ENCODE measurements around the gene BRD1.
"Not testable (repeated sequence)": the region's sequence is repeated elsewhere in the genome, so short reads cannot be mapped to it uniquely, and the experiment has no call there.

Gene BRD1

DNA sequence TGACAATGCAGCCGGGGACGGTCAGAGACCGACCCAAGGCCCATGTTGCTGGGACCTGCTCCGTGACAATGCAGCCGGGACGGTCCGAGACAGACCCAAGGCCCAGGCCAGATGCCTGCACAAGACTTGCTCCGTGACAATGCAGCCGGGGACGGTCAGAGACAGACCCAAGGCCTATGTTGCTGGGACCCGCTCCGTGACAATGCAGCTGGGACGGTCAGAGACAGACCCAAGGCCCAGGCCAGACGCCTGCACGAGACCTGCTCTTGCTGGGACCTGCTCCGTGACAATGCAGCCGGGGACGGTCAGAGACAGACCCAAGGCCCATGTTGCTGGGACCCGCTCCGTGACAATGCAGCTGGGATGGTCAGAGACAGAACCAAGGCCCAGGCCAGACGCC is 45.8 kb downstream of the BRD1 start:
- not testable (repeated sequence) for DNase-seq

DNA sequence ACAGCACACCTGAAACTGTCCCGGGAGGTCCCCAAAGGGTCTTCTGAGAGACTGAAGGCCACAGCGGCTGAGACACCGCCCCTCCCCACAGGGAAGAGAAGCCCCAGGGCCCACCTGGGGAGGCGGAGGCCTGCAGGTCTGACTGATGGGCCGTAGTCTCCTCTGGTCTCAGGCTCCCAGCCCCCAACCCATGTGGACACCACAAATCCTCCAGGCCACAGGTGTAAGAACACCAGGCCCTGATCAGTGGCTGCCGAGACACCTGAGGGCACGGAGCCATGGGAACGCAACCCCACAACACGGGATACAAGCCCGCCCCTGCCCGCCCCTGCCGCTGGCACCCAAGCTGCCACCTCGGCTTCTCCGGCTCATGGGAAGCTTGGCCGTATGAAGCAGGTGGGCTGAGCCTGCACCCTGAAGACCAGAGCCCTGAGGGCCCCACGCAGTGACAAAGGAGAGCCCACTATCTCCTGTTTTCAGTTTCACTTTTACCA is 46.3 kb downstream of the BRD1 start:
- no peak for DNase-seq

DNA sequence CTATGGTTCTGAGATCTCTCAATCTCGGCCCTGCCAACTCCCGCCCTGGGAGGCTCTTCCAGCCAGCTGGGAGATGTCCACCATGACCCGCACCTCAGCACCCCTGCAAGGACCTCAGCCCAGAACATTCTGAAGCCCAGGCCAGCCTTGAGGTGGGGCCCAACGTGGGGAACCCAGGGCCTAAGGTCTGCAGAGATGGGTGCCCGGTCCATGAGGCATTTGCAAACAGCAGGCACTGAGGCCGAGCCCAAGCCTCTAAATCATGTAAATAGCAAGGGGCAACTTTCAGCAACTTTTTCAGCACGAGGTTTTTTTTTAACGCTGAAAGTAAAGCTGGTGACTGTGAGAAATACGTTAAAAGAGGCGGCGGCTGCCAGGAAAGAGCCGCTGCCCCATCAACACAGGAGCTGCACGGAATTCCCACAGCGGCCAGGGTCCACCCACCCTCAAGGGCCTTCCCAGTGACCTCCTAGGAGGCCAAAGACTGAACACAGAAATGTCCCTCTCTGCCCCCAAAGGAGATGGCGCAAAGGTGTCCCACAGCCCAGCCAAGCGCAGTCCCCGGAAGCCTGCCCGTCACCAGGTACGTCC is 46.9 kb downstream of the BRD1 start:
- DNase-seq, result no peak

GRCh38 chr22:49779853-49780697 is 47.6 kb downstream of the BRD1 start:
- no peak for DNase-seq

GRCh38 chr22:49779211-49779610 is 48.5 kb downstream of the BRD1 start:
- DNase-seq, result no peak

DNA sequence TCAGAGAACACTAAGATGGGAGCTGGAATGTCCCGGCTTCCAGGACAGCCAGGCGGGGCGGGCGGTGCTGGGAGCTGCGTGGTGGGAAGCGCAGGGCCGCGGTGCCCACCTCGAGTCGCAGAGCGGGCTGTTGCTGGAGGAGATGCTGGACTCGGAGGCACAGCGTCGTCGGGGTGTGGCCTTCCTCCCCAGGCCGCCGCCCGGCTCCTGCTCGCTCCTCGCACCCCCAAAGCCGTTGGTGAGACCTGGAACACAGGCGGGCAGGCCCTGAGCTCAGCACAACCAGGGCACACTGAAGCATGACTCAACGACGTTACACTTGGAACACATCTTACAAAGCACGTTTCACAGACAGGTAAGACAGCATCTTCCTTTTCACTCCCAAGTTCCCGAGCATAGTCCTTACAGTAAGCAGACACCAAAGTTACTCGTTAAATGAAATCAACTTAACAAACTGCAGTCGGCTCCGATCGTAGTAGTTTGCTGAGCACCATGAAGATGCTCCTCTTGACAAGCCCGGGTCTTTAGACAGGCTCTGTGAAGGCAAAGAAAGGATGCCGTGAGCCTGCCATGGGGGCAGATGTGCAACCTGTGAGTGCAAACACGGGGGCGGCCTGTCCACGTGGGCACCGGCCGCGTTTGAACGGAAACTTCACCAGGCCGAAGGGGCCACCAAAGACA is 50.0 kb downstream of the BRD1 start:
- DNase-seq, result no peak

- no peak for DNase-seq
Observed at GRCh38 chr22:49776891-49777290, 50.8 kb downstream of the BRD1 start.

GRCh38 chr22:49775867-49776511 is 51.7 kb downstream of the BRD1 start:
- DNase-seq, result no peak

DNA sequence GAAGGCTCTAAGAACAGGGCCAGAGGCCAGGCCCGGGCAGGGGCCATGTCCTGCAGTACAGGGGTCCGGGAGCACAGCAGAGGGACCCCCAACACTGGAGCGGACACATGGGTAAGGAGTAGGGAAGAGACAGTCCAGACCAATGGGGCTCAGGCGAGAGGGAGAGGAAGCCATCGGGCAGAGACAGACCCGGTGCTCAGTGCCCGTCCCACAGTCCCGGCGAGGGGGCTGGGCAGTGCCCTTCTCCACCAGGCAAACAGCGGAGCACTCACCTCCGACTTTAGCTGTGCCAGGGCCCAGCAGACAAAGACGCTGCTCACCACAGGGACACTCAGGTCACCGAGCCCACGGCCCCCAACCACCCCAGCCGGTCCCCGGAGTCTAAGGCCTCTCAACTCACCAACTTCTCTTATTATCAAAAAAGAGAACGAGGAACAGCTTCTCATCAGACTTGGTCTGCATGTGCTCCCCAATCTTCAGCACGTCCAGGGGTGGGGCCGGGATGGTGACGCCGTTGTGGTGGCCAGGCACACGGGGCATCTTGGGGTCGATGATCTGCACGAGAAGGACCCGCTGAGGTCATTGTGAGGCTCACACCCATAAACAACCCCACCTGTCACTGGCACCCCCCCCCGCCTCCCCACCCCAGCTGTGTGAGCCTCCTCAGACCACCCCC is 52.3 kb downstream of the BRD1 start:
- no peak for DNase-seq

- no peak for DNase-seq
Observed at GRCh38 chr22:49774499-49775151, 53.0 kb downstream of the BRD1 start.

GRCh38 chr22:49774046-49774445 is 53.6 kb downstream of the BRD1 start:
- no peak for DNase-seq

- no peak for DNase-seq
Observed at GRCh38 chr22:49773531-49773930, 54.1 kb downstream of the BRD1 start.

- no peak for DNase-seq
Observed at GRCh38 chr22:49772692-49773091, 55.0 kb downstream of the BRD1 start.

- DNase-seq, result no peak
Observed at GRCh38 chr22:49771266-49772065, 56.2 kb downstream of the BRD1 start.

DNA sequence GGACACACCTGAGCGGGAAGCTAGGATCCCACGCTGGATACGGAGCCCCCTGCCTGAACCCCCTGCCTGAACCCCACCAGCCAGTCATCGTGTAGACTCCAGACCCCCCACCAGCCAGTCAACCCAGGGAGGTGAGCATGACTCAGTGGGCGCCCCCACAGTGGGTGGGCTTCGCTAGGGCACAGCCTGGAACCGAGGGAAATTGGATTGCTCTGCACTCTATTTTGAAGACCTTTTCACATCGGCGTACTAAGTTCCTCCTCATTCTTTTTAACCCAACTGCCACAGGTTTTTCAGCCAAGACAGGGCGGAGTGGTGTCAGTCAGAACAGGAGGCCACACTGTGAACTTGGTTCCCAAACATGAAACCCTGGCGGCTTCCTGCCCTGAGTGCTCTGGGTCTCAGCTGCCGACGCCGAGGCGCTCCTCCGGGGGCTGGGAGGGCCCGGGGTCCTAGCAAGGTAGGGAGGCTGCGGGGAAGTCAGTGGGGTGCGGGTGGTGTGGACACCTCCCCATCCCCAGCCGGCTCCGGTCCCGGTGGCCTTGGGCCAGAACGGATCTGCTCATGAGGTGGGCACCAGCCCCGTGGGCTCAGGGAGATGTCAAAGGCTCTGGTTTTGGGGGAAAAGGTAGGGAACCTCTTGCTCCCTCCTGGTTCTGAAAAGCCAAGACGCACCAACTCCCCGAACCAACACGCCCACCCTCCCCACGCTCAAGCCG is 57.0 kb downstream of the BRD1 start:
- no peak for DNase-seq

DNA sequence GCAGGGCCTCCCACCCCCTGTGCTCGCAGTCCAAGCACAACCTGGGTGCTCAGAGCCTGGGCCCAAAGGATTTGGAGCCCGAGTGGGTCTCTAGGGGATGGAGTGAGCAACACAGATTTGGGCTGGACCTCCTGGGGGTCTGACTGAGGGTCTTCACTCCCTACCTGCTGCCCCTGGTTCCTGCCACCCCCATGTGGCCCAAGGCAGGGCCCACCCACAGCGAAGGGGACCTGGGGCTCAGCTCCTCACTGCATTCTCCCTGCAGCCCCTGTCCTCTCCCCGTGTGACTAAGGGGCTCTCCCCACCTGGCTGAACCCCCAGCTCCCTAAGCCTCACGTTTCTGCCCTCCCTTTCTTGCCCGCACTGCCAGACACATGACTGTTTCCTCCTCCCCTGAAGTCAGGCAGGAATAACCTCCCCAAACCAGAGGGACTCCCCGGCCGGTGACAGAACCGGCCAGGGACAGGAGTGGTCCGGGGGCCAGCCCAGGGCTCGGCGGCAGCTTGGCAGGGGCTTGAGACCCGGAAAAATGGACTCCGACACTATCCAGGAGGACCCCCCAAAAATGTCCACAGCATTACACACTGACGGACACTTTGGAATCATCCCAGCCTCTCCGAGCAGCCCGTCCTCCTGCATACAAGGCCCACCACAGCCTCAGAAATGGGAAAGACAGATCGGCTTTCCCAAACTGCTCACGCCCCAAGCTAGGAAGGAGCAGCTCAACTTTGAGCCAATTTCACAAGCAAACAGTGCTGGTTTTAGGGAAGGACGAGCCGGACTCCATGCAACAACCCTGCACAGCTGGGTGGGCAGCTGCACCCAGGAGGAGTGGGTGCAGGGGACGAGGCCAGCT is 57.8 kb downstream of the BRD1 start:
- DNase-seq, result no peak

DNA sequence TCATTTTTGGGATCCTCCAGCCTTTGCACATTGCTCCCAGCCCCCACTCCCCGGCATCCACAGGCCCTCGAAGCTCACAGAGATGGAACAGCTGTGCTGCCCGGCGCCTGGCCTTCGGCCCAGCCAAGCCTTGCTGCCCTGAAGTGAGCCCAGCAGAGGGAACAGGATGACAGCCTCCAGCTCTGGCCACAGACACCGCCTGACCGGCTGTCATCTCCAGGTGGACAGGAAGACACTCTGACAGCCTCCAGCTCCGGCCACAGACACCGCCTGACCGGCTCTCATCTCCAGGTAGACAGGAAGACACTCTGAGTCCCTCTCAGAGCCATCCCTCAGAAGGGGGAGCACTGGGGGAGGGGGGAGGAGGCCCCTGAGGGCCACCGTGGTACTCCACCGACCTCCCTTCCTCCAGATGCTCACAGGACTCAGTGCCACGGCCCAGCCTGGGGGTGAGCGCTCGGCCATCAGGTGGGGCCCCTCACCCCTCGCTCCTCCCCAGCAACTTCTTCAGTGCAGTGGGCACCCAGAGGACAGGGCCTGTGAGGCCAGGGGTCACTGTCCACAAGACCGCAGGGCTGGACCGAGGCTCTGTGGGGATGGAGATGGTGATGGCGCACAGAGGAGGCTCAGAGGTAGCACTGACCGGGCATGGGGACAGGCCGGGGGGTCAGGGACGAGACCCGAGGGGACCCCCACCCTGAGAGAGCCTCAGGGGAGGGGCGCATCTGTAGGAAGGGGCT is 58.6 kb downstream of the BRD1 start:
- DNase-seq, result no peak

DNA sequence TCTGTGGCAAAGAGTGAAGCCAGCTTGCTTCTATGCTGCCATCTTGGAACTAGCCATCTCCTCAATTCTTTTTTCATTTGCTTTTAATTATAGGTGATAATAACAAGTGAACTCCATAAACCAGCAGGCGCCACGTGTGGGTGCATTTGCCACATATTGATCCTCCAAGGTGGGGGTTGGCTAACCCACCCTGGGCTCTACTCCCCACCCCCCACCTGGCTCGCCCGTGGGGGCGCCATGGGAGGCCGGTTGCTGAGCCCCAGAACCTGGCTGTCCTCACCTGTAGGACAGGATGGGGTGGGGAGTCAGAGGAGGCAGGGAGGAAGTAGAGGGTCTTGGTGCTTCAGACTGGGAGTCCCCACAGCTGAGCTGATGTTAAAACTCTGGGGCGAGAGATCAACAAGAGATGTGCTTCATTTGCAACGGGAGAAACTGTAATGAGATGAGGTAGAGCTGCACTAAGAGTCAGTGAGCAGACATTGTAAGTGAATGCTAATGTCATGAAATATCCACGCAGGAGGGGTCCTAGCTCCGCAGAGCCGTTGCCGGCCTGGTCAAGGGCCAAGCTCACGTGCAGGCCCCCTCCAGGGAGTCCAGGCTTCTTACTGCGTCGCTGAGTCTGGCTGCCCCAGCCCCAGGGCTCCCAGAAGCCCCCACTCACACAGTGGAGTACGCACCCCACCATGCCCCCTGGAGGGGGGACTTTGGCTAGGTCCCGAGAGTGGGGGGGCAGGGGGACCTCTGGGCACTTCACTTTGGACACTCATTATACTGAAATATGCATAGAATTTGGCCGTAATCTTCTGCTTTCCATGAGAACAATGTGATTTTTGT is 59.4 kb downstream of the BRD1 start:
- no peak for DNase-seq

All from activated effector memory CD4-positive, alpha-beta T cell treated with Interleukin-2 at 50 U/mL for 16 hours (primary cell).